GM12801 (cell line): Measurements from ENCODE around the gene ENTPD2.

Source experiments
- CTCF ChIP-seq: IDR thresholded peaks from one replicate; pipeline ENCODE4 v1.5.1; 2011; ENCODE audit warnings: control low read depth; ENCODE audit not compliant: insufficient read length; ENCODE audit errors: extremely low read depth

Gene ENTPD2

GRCh38 chr9:137037035-137037434 is 16.8 kb downstream of the ENTPD2 start:
- TF ChIP-seq CTCF = no peak

- TF ChIP-seq CTCF = no peak
These were observed 17.9 kb downstream of the ENTPD2 start for GRCh38 chr9:137035937-137036336.

GRCh38 chr9:137035507-137035834 is 18.4 kb downstream of the ENTPD2 start:
- TF ChIP-seq CTCF = no peak

GRCh38 chr9:137034709-137035506 is 19.0 kb downstream of the ENTPD2 start:
- peak; percentile 88 for TF ChIP-seq CTCF

- TF ChIP-seq CTCF = no peak
These were observed 19.7 kb downstream of the ENTPD2 start for GRCh38 chr9:137034039-137034708.

GRCh38 chr9:137032858-137033257 is 21.0 kb downstream of the ENTPD2 start:
- no peak for TF ChIP-seq CTCF

- TF ChIP-seq CTCF = no peak
These were observed 21.8 kb downstream of the ENTPD2 start, which contains the start of gene FUT7 for GRCh38 chr9:137031904-137032640. TSS of gene FUT7 (minus strand) at chr9:137032088. CDS start at chr9:137031991, 97 bp downstream.
